Bronchial epithelial cell (primary cell): Measurements from ENCODE around the gene PTAR1. TPM values are rescaled to one million over a fixed set of nuclear protein-coding genes. Genes with fewer than 3 reads are reported as not detected.

Source experiments
- DNase-seq: peaks from one replicate; pipeline ENCODE4 v3.0.0-alpha.2; 2010; ENCODE audit warnings: low read depth
- FAIRE-seq: peaks from 2 replicates; lab custom pipeline; 2011; peaks lifted over from hg19 to GRCh38; lab: Jason Lieb, UNC
- H3K27me3 ChIP-seq: 2 replicates; pipeline ENCODE4 v1.5.1; 2011; ENCODE audit warnings: low read length; ENCODE audit not compliant: control insufficient read depth, insufficient read depth
- H3K36me3 ChIP-seq: 2 replicates; pipeline ENCODE4 v1.5.1; 2011; ENCODE audit warnings: low read length; ENCODE audit not compliant: control insufficient read depth, insufficient read depth
- H3K4me3 ChIP-seq: 2 replicates; pipeline ENCODE4 v1.5.1; 2011; ENCODE audit warnings: mild to moderate bottlenecking, low read depth, low read length, control low read depth
- CTCF ChIP-seq: IDR thresholded peaks from 2 replicates; pipeline ENCODE4 v1.5.1; 2011; ENCODE audit warnings: mild to moderate bottlenecking, moderate library complexity, low read length, control low read depth, inconsistent platforms; ENCODE audit not compliant: insufficient read depth, severe bottlenecking
- total RNA-seq: library from RNA; depleted of rRNA; stranded (reverse); fragments of >200 nt; gene quantifications from 2 replicates; pipeline ENCODE4 v1.2.1, GENCODE V29; 2014

PTAR1 gene
- total RNA-seq, 1 donor from 2014 or later, result 59.5 TPM

DNA sequence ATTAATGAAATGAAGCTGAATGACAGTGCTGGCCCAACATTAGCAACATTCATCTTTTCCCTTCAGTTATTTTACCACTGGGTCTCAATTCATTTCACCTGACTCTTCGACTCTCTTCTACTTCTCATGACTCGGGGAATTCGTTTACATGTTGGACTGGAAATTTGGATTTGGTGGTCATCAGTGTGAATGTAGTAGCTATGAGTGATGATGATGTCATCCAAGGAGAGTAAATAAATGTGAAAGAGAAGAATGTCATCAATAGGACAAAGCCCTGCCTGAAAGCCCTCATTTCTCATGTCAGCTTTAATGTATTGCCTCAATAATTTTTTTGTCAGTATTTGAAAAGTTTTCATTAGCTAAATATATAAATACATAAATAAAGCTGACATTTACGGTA lies 38.9 kb upstream of the PTAR1 start:
- no peak overlapping the region for H3K4me3 ChIP-seq
- H3K27me3 ChIP-seq, result no peaks in the 10 kb centered on the region
- H3K36me3 ChIP-seq, result no peaks in the 10 kb centered on the region
- FAIRE-seq (no peak), DNase-seq (peak; percentile 79)
- TF ChIP-seq CTCF, result no peak

GRCh38 chr9:69797675-69798074 lies 37.9 kb upstream of the PTAR1 start:
- H3K27me3 ChIP-seq, result no peaks in the 10 kb centered on the region
- FAIRE-seq (no peak), DNase-seq (no peak)
- no peaks in the 10 kb centered on the region for H3K36me3 ChIP-seq
- TF ChIP-seq CTCF, result no peak
- H3K4me3 ChIP-seq, result no peak overlapping the region

DNA sequence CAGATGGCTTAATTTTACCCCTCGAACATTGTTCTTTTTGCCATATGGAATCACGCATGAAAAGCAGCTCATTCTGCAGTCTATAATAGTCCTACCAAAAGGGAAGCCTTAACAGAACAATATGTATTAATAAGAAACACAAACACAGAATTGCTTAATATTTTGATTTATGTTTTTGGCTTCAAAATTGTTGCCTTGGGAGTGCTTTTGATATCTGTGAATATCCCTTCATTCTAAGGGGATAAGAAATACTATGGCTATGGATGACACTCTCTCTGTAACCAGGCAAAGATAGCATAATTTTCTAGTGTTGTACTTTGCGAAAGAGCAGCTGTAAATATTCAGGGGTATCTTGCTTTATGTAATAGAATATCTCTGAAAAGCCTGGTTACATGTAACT lies 34.5 kb upstream of the PTAR1 start:
- H3K36me3 ChIP-seq, result no peaks in the 10 kb centered on the region
- no peak overlapping the region for H3K4me3 ChIP-seq
- FAIRE-seq (no peak), DNase-seq (no peak)
- no peak for TF ChIP-seq CTCF
- H3K27me3 ChIP-seq, result peaks cover 2% of the 10 kb centered on the region

DNA sequence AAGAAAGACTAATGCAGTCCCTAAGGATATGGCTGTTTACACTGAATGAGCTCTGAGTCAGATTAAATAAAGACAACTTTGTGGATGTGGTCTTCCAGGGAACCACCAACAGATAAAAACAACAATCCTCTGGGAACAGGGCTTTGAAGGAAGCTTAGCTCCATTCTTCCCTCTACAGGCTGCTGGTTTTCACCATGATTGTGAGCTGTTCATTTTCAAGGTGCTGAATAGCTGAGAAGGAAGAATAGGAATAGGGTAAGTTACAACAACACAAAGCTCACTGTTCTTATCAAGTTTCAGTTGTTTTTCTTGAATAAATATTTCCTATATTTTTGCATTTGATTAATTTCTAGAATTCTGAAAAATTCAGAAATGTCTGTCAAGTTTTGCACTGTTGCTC lies 25.9 kb upstream of the PTAR1 start:
- no peak for FAIRE-seq
- peak; percentile 27 for DNase-seq
- no peak overlapping the region for H3K4me3 ChIP-seq
- no peaks in the 10 kb centered on the region for H3K27me3 ChIP-seq
- TF ChIP-seq CTCF, result no peak
- H3K36me3 ChIP-seq, result no peaks in the 10 kb centered on the region

DNA sequence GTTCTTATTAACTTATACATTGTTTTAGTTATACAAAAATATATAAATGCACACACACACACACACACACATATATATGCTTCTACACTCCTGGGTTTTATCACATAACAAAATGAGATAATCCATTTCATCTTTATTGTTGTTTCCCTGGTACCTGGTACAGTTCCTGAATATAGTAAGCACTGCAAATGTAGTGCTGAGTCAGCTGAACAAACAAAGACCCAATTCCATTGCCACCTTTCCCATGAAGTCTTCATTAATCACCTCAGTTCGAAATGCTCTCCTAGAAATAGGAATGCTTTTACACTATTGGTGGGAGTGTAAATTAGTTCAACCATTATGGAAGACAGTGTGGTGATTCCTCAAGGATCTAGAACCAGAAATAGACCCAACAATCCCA lies 13.4 kb upstream of the PTAR1 start:
- H3K36me3 ChIP-seq, result no peaks in the 10 kb centered on the region
- no peak overlapping the region for H3K4me3 ChIP-seq
- FAIRE-seq, result no peak
- no peak for TF ChIP-seq CTCF
- no peaks in the 10 kb centered on the region for H3K27me3 ChIP-seq
- DNase-seq, result no peak

- Histone ChIP-seq H3K4me3 (no peak overlapping the region), H3K27me3 (no peaks in the 10 kb centered on the region), H3K36me3 (no peaks in the 10 kb centered on the region)
- DNase-seq (peak; percentile 44), FAIRE-seq (peak; percentile 75)
- no peak for TF ChIP-seq CTCF
Observed at GRCh38 chr9:69771775-69772418, 12.1 kb upstream of the PTAR1 start.
